Adrenal gland (tissue), 12 donors: ENCODE data around the gene POU6F1. TPM values are rescaled to one million over a fixed set of nuclear protein-coding genes. Genes with fewer than 3 reads are reported as not detected.
A peak's percentile ranks its signal among the peaks of the same experiment; 100 is the strongest.

Experiments used
- DNase-seq, 7 donors: peaks; one replicate each; pipeline ENCODE4 v3.0.0-alpha.2; 2019 to 2020
- H3K27ac ChIP-seq, 5 donors: fragments of 200-600 bp; sonication (generic) in 4 of 5; 1 replicate in 3 of 5; 2 replicates in 2 of 5; pipeline versions ENCODE4 v1.5.1 to v1.8.0; 2016 to 2020; ENCODE audit warnings: mild to moderate bottlenecking in 1 of 5
- H3K27me3 ChIP-seq: fragments of 200-600 bp; 2 replicates; pipeline ENCODE4 v1.8.0; 2021
- H3K36me3 ChIP-seq, 2 donors: fragments of 200-600 bp; replicated peaks in 1 of 2; 1 replicate in 1 of 2; 2 replicates in 1 of 2; pipeline versions ENCODE4 v1.5.1 to v1.8.0; 2018 to 2022
- H3K4me1 ChIP-seq, 2 donors: fragments of 200-600 bp; replicated peaks in 1 of 2; 1 replicate in 1 of 2; 2 replicates in 1 of 2; pipeline versions ENCODE4 v1.5.1 to v1.8.0; 2018 to 2021
- H3K4me3 ChIP-seq, 4 donors: fragments of 200-600 bp; sonication (generic) in 3 of 4; one replicate each; pipeline ENCODE4 v1.5.1; 2016 to 2018
- H3K9me3 ChIP-seq, 3 donors: fragments of 200-600 bp; sonication (generic) in 1 of 3; replicated peaks in 1 of 3; 1 replicate in 2 of 3; 2 replicates in 1 of 3; pipeline versions ENCODE4 v1.5.1 to v1.8.0; 2016 to 2021
- CTCF ChIP-seq, 6 experiments: fragments of 450-650 bp in 4 of 6; fragments of 200-600 bp in 2 of 6; sonication (generic) in 1 of 6; IDR thresholded peaks; 1 replicate in 5 of 6; 2 replicates in 1 of 6; pipeline versions ENCODE4 v1.5.1 to v1.8.0; 2016 to 2021; ENCODE audit warnings: antibody characterized with exemption in 6 of 6, mild to moderate bottlenecking in 2 of 6, moderate library complexity in 1 of 6
- POLR2A ChIP-seq, 2 donors: fragments of 450-650 bp; IDR thresholded peaks; one replicate each; pipeline ENCODE4 v1.6.1; 2017; ENCODE audit warnings: antibody characterized with exemption in 2 of 2, mild to moderate bottlenecking in 2 of 2, moderate library complexity in 1 of 2
- WGBS, 4 donors: extraction: QIAGEN DNeasy Blood & Tissue Kit in 2 of 4; methylation state at CpG; one replicate each; pipeline versions ENCODE4 v1.1.5 to v1.1.7; 2013 to 2017; 5-methylcytosine and 5-hydroxymethylcytosine counted together
- intact Hi-C, 2 donors: fragments of 100-400 bp; cut with DNase I; formaldehyde crosslinking; loops; one replicate each; pipeline versions ENCODE4 v1.14.1 to v1.15.0; 2022 to 2023
- polyA plus RNA-seq, 3 donors: library from polyadenylated mRNA; stranded (reverse); fragments of 200-250 nt in 2 of 3; fragments of 350-450 nt in 1 of 3; fragmentation: Illumina TruSeq in 1 of 3; extraction: RNeasy Lipid Tissue Mini Kit (QIAGEN cat#74804) in 1 of 3; gene quantifications; one replicate each; pipeline ENCODE4 v1.2.3, GENCODE V29; 2013 to 2014
- total RNA-seq, 9 donors: library from RNA; depleted of rRNA in 4 of 9; stranded (reverse); fragments of >200 nt in 4 of 9; fragments of 120-200 nt in 1 of 9; fragmentation: NEBNext Ultra II Directional in 1 of 9; extraction: Animal tissue kit (Norgen Biotek cat#: 25700) in 1 of 9; gene quantifications; one replicate each; pipeline versions ENCODE4 v1.1.0 to v1.2.4, GENCODE V29; 2013 to 2023
- donor health status: healthy with polysubstance abuse.
- donor health status: Bipolar disorder and iron deficiency.
- donor health status: DM: yes; HTN: yes; CAD: no.
- donor health status: DM: no; HTN: no; CAD: no.
- donor health status: DM: no; HTN: no; CAD: no.
- donor health status: DM: yes; HTN: yes; CAD: no.

The POU6F1 gene
- total and polyA plus RNA-seq, 12 donors: 2.2 to 19.3 (median 10.6) TPM

GRCh38 chr12:51217133-51217967 lies 512 bp downstream of the POU6F1 start:
- H3K27ac ChIP-seq: peak overlapping the region in 4 of 5 donors; percentile 89 to 96 (median 95)
- TF ChIP-seq CTCF (IDR thresholded peaks at IDR 0.05) (peak in 1 of 6 experiments; percentile 35), POLR2A (IDR thresholded peaks at IDR 0.05) (peak in 1 of 2 donors; percentile 22)
- no peaks in the 10 kb centered on the region for H3K27me3 ChIP-seq
- H3K4me3 ChIP-seq: peak overlapping the region; percentile 12 to 97 (median 66)
- 0 to 3% (median 1%) methylated on average over 32 to 81 of the region's 81 CpGs for WGBS, 4 donors
- peak; percentile 45 to 73 (median 55) for DNase-seq
- no peaks in the 10 kb centered on the region for H3K9me3 ChIP-seq
- intact Hi-C loops: no loop called here
- H3K4me1 ChIP-seq: peaks cover 4 to 23% of the 10 kb centered on the region in 2 donors
- no peaks in the 10 kb centered on the region for H3K36me3 ChIP-seq

- no peaks in the 10 kb centered on the region for H3K27me3 ChIP-seq
- H3K27ac ChIP-seq: peak overlapping the region in 3 of 5 donors; percentile 95 to 96 (median 95)
- H3K36me3 ChIP-seq: no peaks in the 10 kb centered on the region
- H3K4me1 ChIP-seq: peaks cover 4 to 21% of the 10 kb centered on the region in 2 donors
- DNase-seq: no peak
- H3K9me3 ChIP-seq: no peaks in the 10 kb centered on the region
- WGBS, 4 donors: 27 to 45% (median 28%) methylated on average over 6 to 7 of the region's 7 CpGs
- H3K4me3 ChIP-seq: peak overlapping the region in 2 of 4 donors; percentile 86 to 97
- intact Hi-C loops: no loop called here
- no peak for TF ChIP-seq CTCF (IDR thresholded peaks at IDR 0.05)
- no peak for TF ChIP-seq POLR2A (IDR thresholded peaks at IDR 0.05)
Measured at GRCh38 chr12:51216642-51217041, 1.2 kb downstream of the POU6F1 start.

GRCh38 chr12:51214895-51215294 lies 3.0 kb downstream of the POU6F1 start:
- TF ChIP-seq POLR2A (IDR thresholded peaks at IDR 0.05) (no peak), CTCF (IDR thresholded peaks at IDR 0.05) (no peak)
- Histone ChIP-seq H3K36me3 (no peaks in the 10 kb centered on the region), H3K4me1 (peaks cover 4 to 21% of the 10 kb centered on the region in 2 donors), H3K27ac (no peak overlapping the region), H3K4me3 (no peak overlapping the region), H3K27me3 (no peaks in the 10 kb centered on the region), H3K9me3 (no peaks in the 10 kb centered on the region)
- no peak for DNase-seq
- intact Hi-C loops: no loop called here
- WGBS, 4 donors: 94 to 96% (median 95%) methylated on average over 5 of the region's 5 CpGs

GRCh38 chr12:51210690-51211395 lies 7.0 kb downstream of the POU6F1 start:
- intact Hi-C loops: no loop called here
- no peaks in the 10 kb centered on the region for H3K9me3 ChIP-seq
- TF ChIP-seq CTCF (IDR thresholded peaks at IDR 0.05) (no peak), POLR2A (IDR thresholded peaks at IDR 0.05) (no peak)
- no peak for DNase-seq
- 74 to 93% (median 78%) methylated on average over 2 of the region's 2 CpGs for WGBS, 4 donors
- no peaks in the 10 kb centered on the region for H3K36me3 ChIP-seq
- H3K27ac ChIP-seq: no peak overlapping the region
- no peaks in the 10 kb centered on the region for H3K4me1 ChIP-seq
- H3K4me3 ChIP-seq: no peak overlapping the region
- H3K27me3 ChIP-seq: no peaks in the 10 kb centered on the region
